Measurements from ENCODE around the gene DYNC2I2.

DNA sequence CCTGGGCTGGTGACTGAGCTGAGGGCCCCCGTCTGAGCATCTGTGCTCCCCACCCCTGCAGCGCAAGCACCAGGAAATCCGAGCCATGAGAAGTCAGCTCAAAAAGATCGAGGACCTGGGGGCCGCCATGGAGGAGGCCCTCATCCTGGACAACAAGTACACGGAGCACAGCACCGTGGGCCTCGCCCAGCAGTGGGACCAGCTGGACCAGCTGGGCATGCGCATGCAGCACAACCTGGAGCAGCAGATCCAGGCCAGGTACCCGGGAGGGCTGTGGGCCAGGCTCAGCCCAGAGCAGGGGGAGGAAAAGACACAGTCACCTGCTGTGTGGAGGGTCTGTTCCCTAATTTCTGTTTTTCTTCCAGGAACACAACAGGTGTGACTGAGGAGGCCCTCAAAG lies 24.6 kb downstream of the DYNC2I2 start:
- TF ChIP-seq, protein P1, sequence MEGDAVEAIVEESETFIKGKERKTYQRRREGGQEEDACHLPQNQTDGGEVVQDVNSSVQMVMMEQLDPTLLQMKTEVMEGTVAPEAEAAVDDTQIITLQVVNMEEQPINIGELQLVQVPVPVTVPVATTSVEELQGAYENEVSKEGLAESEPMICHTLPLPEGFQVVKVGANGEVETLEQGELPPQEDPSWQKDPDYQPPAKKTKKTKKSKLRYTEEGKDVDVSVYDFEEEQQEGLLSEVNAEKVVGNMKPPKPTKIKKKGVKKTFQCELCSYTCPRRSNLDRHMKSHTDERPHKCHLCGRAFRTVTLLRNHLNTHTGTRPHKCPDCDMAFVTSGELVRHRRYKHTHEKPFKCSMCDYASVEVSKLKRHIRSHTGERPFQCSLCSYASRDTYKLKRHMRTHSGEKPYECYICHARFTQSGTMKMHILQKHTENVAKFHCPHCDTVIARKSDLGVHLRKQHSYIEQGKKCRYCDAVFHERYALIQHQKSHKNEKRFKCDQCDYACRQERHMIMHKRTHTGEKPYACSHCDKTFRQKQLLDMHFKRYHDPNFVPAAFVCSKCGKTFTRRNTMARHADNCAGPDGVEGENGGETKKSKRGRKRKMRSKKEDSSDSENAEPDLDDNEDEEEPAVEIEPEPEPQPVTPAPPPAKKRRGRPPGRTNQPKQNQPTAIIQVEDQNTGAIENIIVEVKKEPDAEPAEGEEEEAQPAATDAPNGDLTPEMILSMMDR (conservative IDR thresholded peaks at IDR 0.05; ENCODE audit: low read depth in 2 of 2), result no peak
- TF ChIP-seq EZH2 (IDR thresholded peaks at IDR 0.05; ENCODE audit: low read depth, unreplicated experiment), result no peak
- TF ChIP-seq, protein P2, sequence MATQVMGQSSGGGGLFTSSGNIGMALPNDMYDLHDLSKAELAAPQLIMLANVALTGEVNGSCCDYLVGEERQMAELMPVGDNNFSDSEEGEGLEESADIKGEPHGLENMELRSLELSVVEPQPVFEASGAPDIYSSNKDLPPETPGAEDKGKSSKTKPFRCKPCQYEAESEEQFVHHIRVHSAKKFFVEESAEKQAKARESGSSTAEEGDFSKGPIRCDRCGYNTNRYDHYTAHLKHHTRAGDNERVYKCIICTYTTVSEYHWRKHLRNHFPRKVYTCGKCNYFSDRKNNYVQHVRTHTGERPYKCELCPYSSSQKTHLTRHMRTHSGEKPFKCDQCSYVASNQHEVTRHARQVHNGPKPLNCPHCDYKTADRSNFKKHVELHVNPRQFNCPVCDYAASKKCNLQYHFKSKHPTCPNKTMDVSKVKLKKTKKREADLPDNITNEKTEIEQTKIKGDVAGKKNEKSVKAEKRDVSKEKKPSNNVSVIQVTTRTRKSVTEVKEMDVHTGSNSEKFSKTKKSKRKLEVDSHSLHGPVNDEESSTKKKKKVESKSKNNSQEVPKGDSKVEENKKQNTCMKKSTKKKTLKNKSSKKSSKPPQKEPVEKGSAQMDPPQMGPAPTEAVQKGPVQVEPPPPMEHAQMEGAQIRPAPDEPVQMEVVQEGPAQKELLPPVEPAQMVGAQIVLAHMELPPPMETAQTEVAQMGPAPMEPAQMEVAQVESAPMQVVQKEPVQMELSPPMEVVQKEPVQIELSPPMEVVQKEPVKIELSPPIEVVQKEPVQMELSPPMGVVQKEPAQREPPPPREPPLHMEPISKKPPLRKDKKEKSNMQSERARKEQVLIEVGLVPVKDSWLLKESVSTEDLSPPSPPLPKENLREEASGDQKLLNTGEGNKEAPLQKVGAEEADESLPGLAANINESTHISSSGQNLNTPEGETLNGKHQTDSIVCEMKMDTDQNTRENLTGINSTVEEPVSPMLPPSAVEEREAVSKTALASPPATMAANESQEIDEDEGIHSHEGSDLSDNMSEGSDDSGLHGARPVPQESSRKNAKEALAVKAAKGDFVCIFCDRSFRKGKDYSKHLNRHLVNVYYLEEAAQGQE (IDR thresholded peaks at IDR 0.05; ENCODE audit: unreplicated experiment), result no peak
- no peak for TF ChIP-seq POLR2AphosphoS5 (IDR thresholded peaks at IDR 0.05; ENCODE audit: low read depth)
- TF ChIP-seq CREB1 (CRISPR knock-in tag; IDR thresholded peaks at IDR 0.05; ENCODE audit: low read depth), result no peak
